HG02840 (cell line): ENCODE measurements around the gene CKMT1B.
"Not testable (repeated sequence)": the region's sequence is repeated elsewhere in the genome, so short reads cannot be mapped to it uniquely, and the experiment has no call there.

ENCODE experiments used
- ATAC-seq: cut with Tn5 transposase; IDR thresholded peaks from one replicate; pipeline ENCODE4 v1.9.1; 2021; ENCODE audit warnings: mild to moderate bottlenecking, moderate library complexity, moderate number of reproducible peaks; ENCODE audit not compliant: unreplicated experiment, low FRiP score

CKMT1B gene

DNA sequence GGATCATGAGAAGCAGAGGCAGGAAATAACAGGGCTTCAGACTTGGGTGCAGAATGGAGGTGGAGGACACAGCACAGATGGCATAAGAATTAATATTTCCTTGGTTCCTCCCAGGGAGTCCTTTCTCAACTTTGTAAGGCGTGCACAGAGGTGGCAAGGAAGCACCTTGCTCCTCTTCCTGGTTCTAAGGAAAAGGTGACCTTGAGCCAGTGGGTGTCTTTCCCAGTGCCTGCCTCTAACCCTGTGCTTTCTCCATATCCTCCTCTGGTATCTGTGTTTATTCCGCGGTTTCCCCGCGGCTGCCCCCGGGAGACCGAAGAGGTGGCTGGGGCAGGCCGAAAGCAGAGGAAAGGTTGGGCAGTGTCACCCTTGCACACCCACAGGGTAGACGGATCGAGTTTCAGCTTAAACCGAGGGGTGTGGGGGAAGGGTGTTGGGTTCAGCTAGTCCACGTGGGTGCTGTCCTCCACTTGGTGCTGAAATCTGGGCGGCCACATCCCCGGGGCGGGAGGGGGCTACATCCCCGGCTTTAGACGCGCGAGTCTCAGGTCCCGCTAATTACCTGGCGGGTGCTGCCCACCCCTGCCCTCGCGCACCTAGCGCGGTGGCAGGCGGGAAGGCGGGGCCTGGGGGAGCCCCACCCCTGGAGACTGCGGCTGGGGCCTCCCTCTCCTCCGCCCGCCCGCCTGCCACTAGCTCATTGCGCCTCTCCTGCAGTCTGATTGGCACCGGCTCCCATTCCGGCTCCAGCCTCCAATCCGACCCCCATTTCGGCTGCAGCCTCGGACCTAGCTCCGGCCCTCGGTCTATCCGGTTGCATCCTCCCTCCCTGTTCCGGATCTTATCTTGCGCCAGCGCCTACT, at the start of gene CKMT1B:
CKMT1B (plus strand) TSS at position 700 of the 863 bp plus-strand sequence. CDS start 192 bp downstream, outside the sequence.
- not testable (repeated sequence) for ATAC-seq

- ATAC-seq = no peak
These were observed 49.6 kb upstream of the CKMT1B start for GRCh38 chr15:43544266-43544665.

GRCh38 chr15:43545426-43545825, 48.4 kb upstream of the CKMT1B start:
- no peak for ATAC-seq

DNA sequence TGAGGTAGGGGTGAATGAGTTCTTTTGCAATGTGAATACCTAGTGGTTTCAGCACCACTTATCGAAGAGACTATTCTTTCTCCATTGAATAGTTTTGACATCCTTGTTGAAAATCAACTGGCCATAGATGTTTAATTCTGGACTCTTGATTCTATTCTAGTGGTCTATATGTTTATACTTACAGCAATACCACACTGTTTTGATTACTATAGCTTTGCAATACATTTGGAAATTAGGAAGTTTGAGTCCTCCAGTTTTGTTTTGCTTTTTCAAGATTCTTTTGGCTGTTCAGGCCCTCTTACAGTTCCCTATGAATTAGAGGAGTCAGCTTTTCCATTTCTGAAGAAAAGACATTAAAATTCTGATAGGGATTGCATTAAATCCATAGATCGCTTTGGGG, 46.3 kb upstream of the CKMT1B start:
- no peak for ATAC-seq

DNA sequence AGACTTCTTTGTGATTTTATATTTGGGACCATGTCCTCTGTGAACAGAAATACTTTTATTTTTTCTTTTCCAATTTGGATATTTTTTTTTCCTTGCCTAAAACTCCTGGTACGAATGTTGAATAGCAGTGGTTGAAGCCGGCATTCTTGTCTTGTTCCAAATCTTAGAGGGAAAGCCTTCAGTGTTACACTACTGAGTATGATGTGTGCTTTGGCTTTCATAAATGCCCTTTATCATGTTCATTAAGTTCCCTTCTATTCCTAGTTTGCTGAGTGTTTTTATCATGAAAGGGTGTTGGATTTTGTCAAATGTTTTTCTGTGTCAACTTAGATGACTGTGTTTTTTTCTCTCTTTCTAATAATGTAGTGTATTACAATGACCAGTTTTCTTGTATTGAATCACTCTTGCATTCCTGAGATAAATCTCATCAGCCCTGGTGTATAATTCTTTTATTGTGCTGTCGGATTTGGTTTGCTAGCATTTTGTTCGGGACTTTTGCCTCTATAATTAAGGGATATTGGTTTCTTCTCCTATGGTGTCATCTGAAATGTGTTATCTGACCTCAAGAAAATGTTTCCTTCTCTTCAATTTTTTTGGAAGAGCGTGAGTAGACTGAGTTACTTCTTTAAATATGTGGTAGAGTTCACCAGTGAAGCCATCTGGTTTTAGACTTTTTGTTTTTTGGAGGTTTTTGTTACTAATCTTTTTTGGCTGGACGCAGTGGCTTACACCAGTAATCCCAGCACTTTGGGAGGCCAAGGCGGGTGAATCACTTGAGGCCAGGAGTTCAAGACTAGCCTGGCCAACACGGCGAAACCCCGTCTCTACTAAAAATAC, 43.1 kb upstream of the CKMT1B start:
- ATAC-seq = no peak

- no peak for ATAC-seq
These were observed 41.6 kb upstream of the CKMT1B start for GRCh38 chr15:43552256-43552655.

DNA sequence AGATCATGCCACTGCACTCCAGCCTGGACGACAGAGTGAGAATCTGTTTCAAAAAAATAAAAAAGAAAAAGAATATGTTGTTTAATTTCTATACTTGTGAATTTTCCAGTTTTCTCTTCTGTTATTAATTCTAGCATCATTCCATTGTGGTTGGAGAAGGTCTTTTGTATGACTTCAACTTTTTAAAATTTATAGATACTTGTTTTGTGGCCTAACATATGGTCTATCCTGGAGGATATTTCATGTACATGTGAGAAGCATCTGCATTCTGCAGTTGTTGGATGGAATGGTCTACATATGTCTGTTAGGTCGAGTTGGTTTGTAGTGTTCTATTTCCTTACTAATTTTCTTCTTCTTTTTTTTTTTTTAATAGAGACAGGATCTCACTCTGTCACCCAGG, 40.8 kb upstream of the CKMT1B start:
- ATAC-seq = no peak

DNA sequence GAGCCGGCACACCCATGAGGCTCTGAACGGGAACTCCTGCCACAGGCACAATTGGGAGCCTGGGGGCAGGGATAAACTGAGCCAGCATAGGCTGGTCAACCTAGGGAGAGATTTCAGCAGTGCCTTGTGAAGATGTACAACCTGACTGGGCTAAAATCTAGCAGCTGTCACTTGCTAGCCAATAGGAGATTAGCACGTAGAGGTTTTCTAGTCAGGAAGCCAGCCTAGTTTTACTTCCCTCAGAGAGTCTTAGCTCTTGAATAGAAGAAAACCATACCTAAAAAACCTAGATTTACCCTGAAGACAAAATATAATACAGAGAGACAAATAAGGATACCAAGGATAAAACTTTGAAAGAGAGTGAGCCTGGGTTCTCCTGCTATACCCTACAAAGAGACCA, 31.1 kb upstream of the CKMT1B start:
- not testable (repeated sequence) for ATAC-seq

DNA sequence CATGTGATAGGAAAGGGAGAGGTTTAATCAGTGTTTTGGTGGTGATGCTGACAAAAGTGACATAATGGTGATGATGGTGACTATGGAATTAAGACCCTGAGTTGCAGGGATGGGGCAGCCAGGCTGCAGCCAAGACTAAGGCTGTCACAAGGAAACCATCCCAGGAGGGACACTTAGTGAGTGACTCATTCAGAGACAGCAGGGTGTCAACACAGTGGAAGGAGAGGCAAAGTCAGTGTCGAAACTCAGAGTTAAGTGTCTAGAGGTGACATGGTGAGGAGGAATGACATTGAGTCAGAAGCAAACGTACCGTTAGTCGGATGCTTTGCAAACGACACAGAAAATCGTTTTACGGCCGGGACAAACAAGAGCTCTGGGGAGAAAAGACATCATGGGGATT, 30.0 kb upstream of the CKMT1B start:
- ATAC-seq = not testable (repeated sequence)

DNA sequence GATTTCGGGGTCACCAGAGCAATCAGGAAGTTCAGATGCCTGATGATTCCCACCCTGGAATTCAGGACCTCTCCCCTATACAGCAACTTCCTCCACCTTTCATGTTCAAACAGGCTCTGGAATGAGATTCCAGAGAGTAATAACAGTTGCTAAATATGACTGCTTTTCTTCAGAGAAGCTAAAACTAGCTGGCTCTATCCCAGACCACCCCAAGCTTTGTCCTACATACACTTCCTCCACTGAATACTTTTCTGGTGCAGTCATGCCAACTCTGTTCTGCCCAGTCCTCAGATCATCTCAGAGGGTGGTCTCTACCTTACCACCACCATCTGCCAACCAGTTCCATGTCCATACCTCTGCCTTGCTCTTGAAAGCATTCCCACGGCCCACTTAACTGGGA, 27.2 kb upstream of the CKMT1B start:
- ATAC-seq = not testable (repeated sequence)

DNA sequence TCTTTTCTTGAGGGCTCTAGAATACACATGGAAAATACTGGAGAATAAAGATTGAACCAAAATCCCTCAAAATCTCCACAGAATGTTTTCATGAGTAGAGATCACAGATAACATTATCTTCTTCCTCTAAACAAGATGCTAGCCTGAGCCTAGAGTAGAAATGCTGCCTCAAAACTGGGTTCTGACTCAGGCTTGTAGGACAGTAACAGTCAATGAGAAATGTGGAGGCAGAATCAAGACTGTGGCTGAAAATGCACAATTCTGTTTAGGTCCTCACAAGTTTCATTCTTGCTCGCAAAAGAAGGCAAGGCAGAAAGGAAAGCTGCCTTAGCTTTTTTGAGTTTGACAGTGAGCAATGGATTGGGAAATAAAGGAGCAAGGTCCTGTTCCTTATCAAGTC, 19.2 kb upstream of the CKMT1B start:
- ATAC-seq = not testable (repeated sequence)

- ATAC-seq = peak; percentile 94
These were observed 3.9 kb upstream of the CKMT1B start, which contains the start of gene PPIP5K1 for GRCh38 chr15:43589778-43590466. PPIP5K1 (minus strand) TSS chr15:43590208; CDS start chr15:43584504, 5,704 bp downstream.

DNA sequence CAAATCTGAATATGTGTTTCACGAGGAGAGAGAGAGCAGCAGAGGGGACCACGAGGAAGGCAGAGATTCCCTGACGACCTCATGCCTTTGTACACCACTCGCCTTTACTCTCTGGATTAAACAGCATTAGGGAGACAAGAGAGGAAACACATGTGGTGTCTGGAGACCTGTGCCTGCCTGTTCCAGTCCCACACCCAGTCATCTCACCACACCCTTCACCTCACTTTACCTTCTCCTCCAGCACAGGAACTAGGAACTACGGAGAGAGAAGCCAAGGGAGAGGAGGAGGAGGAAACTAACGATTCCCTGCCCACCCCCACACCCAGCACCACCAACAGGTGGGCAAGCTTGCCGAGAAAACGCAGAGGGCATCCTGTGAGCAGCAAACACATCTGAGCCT, 986 bp upstream of the CKMT1B start:
- ATAC-seq = not testable (repeated sequence)

DNA sequence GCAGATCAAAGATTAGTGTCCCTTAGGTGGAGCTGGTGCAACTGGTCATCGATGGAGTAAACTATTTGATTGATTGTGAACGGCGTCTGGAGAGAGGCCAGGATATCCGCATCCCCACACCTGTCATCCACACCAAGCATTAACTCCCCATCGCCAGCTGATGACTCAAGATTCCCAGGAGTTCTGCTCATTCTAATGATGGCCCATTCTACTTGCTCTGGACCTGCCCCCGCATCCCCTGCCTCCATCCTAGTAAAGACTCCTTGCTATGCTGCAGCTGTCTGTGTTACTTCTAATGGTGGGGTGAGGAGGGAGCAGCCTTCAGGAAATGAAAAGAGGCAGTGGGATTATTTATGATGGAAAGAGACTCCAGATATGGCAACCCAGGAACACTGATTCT, 5.3 kb downstream of the CKMT1B start:
- not testable (repeated sequence) for ATAC-seq

DNA sequence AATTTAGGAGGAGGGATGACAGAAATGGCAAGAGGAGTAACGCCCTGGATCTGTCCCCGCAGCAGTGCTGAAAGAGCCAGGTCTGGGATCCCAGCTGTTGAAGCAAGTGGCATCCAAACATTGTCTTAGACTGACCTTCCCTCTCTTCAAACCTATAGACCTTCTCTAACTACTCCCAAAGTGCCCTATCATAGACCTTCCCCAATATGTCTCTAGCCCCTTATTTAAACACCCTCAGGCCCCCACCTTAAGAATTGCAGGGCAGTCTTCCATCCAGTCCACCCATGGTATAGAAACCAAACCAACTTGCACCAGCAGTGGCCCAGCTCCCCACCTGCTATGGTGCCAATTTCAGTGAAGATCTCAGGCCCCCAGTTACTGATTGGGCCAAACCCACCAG, 6.4 kb downstream of the CKMT1B start:
- ATAC-seq = not testable (repeated sequence)

GRCh38 chr15:43602233-43602632, 8.4 kb downstream of the CKMT1B start:
- not testable (repeated sequence) for ATAC-seq

GRCh38 chr15:43617750-43618149, 23.9 kb downstream of the CKMT1B start:
- not testable (repeated sequence) for ATAC-seq

DNA sequence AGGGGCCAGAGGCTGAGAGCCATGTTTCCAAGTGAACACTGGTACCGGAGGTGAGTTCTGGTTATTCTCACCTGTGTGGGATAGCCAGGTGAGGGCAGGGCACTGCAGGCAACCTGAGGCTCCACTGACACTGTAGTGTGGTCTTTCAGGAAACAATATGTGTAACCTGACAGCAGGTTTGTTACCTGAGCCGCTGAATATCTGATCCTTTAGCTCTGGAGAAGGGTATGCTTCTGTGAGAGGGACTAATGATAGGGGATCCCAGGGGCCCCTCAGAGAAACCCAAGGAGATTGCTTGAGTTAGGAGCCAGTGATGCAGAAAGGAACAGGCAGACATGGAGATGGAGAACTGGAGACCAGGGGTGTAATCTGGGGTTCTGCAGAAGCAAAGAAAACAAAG, 24.9 kb downstream of the CKMT1B start, which contains the start of gene STRC:
STRC (minus strand) TSS at position 101 of the 400 bp plus-strand sequence; CDS start at position 23, 78 bp downstream.
- not testable (repeated sequence) for ATAC-seq

DNA sequence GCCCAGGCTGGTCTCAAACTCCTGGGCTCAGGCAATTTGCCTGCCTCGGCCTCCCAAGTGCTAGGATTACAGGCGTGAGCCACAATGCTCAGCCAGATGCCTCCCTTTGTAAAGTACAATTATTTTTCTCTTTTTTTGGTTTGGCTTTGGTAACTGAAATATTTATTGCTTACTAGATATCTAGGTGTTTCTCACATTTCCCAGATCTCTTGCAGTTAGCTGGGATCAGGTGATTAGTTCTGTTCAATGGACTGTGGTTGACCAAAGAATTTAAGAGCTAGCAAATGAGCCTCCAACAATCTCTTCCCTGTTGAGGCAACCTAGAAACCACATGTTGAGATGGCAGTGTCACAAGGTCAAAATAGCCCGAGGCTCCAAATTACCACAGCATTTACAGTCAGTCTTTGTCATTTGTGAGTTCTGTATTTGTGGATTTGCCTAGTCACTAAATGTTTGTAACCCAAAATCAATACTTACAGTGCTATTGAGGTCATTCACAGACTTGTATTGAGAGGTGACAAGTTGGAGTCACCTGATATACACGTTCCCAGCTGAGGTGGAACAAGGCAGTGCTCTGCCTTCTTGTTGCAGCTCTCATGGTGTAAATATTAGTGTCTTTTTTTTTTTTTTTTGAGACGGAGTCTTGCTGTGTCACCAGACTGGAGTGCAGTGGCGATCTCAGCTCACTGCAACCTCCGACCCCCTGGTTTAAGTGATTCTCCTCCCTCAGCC, 28.4 kb downstream of the CKMT1B start:
- not testable (repeated sequence) for ATAC-seq

DNA sequence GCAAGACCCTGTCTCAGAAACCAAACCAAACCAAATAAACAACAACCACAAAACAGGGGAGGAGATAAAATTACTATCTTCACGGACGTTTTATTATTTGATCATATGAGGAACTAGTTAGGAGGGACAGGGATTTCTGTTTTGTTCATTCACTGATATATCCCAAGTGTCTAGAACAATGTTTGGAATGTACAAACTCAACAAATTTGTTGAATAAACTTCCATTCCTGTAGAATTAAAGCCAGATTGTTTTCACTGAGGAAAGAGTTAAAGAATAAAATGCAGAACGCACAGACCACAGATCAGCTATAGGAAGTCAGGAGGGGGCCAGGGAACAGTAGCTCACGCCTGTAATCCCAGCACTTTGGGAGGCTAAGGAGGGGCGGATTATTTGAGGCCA, 31.3 kb downstream of the CKMT1B start:
- ATAC-seq = no peak
